PFSK-1 (cell line): ENCODE data around the gene RPL31.

ENCODE experiments used
- FOXP2 ChIP-seq: optimal IDR thresholded peaks from 2 replicates; pipeline ENCODE3; 2011; ENCODE audit warnings: borderline replicate concordance, control low read depth, inconsistent platforms; ENCODE audit not compliant: insufficient read depth; ENCODE audit errors: extremely low read length, extremely low read depth
- POLR2AphosphoS5 ChIP-seq: IDR thresholded peaks from 2 replicates; pipeline ENCODE4 v1.6.1; 2012; ENCODE audit warnings: low read depth, mild to moderate bottlenecking, control low read depth, low read length, moderate library complexity
- SIN3A ChIP-seq: IDR thresholded peaks from 2 replicates; pipeline ENCODE4 v1.6.1; 2012; ENCODE audit warnings: mild to moderate bottlenecking, low read length, moderate library complexity, borderline replicate concordance; ENCODE audit not compliant: insufficient read depth
- TAF1 ChIP-seq: IDR thresholded peaks from 2 replicates; pipeline ENCODE4 v1.6.1; 2012; ENCODE audit warnings: low read length, control low read depth, borderline replicate concordance; ENCODE audit not compliant: insufficient read depth
- TF ChIP-seq, protein P1 (sequence below), 2 experiments: IDR thresholded peaks; 2 replicates each; pipeline versions ENCODE4 v1.6.1 to v1.8.0; 2011 to 2012; ENCODE audit warnings: low read depth in 2 of 2, low read length in 2 of 2, control low read depth in 1 of 2, inconsistent platforms in 1 of 2, mild to moderate bottlenecking in 1 of 2, moderate library complexity in 1 of 2; ENCODE audit not compliant: insufficient read depth in 1 of 2

Gene RPL31

DNA sequence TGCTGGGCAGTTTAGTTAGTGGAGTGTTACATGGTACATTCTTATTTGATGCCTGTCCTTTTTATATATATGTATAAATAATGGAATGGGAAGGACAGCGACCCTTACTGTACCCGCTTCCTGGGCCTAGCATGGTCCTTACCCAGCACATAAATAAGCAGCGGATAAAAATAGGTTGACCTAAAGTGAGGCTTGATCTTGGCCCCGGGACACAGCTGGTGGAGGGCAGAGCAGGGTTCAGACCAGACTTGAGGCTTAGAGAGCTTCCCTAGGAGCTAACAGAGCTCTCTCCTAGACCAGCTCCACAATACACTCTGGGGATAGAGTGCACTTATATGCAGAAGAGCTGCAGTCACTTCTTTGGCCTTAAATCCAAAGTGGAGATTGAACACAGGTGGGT lies 46.9 kb upstream of the RPL31 start:
- no peak for TF ChIP-seq FOXP2
- TF ChIP-seq, protein P1, sequence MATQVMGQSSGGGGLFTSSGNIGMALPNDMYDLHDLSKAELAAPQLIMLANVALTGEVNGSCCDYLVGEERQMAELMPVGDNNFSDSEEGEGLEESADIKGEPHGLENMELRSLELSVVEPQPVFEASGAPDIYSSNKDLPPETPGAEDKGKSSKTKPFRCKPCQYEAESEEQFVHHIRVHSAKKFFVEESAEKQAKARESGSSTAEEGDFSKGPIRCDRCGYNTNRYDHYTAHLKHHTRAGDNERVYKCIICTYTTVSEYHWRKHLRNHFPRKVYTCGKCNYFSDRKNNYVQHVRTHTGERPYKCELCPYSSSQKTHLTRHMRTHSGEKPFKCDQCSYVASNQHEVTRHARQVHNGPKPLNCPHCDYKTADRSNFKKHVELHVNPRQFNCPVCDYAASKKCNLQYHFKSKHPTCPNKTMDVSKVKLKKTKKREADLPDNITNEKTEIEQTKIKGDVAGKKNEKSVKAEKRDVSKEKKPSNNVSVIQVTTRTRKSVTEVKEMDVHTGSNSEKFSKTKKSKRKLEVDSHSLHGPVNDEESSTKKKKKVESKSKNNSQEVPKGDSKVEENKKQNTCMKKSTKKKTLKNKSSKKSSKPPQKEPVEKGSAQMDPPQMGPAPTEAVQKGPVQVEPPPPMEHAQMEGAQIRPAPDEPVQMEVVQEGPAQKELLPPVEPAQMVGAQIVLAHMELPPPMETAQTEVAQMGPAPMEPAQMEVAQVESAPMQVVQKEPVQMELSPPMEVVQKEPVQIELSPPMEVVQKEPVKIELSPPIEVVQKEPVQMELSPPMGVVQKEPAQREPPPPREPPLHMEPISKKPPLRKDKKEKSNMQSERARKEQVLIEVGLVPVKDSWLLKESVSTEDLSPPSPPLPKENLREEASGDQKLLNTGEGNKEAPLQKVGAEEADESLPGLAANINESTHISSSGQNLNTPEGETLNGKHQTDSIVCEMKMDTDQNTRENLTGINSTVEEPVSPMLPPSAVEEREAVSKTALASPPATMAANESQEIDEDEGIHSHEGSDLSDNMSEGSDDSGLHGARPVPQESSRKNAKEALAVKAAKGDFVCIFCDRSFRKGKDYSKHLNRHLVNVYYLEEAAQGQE (IDR thresholded peaks at IDR 0.05; ENCODE audit: insufficient read depth in 1 of 2, low read depth in 2 of 2, low read length in 2 of 2): no peak
- TF ChIP-seq TAF1: no peak
- no peak for TF ChIP-seq SIN3A
- no peak for TF ChIP-seq POLR2AphosphoS5

DNA sequence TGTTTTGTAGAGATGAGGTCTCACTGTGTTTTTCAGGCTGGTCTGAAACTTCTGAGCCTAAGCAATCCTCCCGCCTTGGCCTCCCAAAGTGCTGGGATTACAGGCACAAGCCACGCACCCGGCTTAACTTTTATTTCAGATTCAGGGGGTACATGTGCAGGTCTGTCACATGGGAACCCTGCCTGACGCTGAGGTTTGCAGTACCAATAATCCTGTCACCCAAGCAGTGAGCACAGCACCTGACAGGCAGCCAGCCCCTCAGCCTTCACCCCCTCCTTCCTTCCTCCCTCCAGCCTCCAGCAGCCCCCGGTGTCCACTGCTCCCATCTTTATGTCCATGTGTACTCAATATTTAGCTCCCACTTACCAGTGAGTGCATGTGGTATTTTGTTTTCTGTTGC lies 46.0 kb upstream of the RPL31 start:
- TF ChIP-seq POLR2AphosphoS5: no peak

- no peak for TF ChIP-seq SIN3A
- TF ChIP-seq, protein P1 (IDR thresholded peaks at IDR 0.05; ENCODE audit: insufficient read depth in 1 of 2, low read depth in 2 of 2, low read length in 2 of 2): no peak
- no peak for TF ChIP-seq TAF1
- no peak for TF ChIP-seq POLR2AphosphoS5
- TF ChIP-seq FOXP2: no peak
These were observed 44.0 kb upstream of the RPL31 start for GRCh38 chr2:100957996-100958653.

DNA sequence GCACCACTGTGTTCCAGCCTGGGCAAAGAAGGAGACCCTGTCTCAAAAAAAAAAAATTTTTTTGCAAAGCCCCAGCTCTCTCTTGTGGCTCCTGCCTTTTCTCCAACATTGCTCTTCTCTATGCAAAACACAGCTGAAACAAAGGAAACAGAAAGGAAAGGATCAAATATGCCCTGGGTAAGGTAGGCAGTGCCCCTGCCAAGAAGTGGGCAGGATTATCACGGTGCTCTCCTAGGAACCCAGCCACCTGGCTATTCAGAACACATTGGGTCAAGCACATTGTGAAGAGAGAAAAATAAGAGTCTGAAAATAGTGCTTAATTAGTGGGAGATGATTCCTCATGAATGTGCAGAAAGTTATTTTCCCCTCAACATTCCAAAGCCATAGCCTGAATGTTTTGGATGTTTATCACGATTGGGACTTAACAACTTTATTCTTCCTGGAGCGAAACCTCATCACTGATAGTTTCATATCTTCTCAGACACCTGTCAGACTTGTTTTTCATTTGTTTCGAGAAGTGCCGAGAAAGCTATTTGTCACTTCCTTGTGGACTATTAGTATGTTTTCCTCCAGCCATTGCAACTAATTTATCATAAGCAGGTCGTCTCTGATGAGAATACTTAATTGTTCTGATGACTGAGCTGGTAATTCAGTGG lies 42.7 kb upstream of the RPL31 start:
- TF ChIP-seq POLR2AphosphoS5 (no peak), TAF1 (no peak), SIN3A (no peak), FOXP2 (no peak)
- TF ChIP-seq, protein P1 (IDR thresholded peaks at IDR 0.05; ENCODE audit: insufficient read depth in 1 of 2, low read depth in 2 of 2, low read length in 2 of 2): no peak

GRCh38 chr2:100960688-100961087 lies 41.4 kb upstream of the RPL31 start:
- TF ChIP-seq, protein P1 (IDR thresholded peaks at IDR 0.05; ENCODE audit: insufficient read depth in 1 of 2, low read depth in 2 of 2, low read length in 2 of 2): no peak
- TF ChIP-seq TAF1: no peak
- TF ChIP-seq POLR2AphosphoS5: no peak
- no peak for TF ChIP-seq FOXP2
- no peak for TF ChIP-seq SIN3A
